Bronchial epithelial cell (primary cell): ENCODE measurements around the gene FAM120A. TPM values are rescaled to one million over a fixed set of nuclear protein-coding genes. Genes with fewer than 3 reads are reported as not detected.

ENCODE experiments used
- DNase-seq: peaks from one replicate; pipeline ENCODE4 v3.0.0-alpha.2; 2010; ENCODE audit warnings: low read depth
- FAIRE-seq: peaks from 2 replicates; lab custom pipeline; 2011; peaks lifted over from hg19 to GRCh38; lab: Jason Lieb, UNC
- H3K27me3 ChIP-seq: 2 replicates; pipeline ENCODE4 v1.5.1; 2011; ENCODE audit warnings: low read length; ENCODE audit not compliant: control insufficient read depth, insufficient read depth
- H3K36me3 ChIP-seq: 2 replicates; pipeline ENCODE4 v1.5.1; 2011; ENCODE audit warnings: low read length; ENCODE audit not compliant: control insufficient read depth, insufficient read depth
- H3K4me3 ChIP-seq: 2 replicates; pipeline ENCODE4 v1.5.1; 2011; ENCODE audit warnings: mild to moderate bottlenecking, low read depth, low read length, control low read depth
- CTCF ChIP-seq: IDR thresholded peaks from 2 replicates; pipeline ENCODE4 v1.5.1; 2011; ENCODE audit warnings: mild to moderate bottlenecking, moderate library complexity, low read length, control low read depth, inconsistent platforms; ENCODE audit not compliant: insufficient read depth, severe bottlenecking
- total RNA-seq: library from RNA; depleted of rRNA; stranded (reverse); fragments of >200 nt; gene quantifications from 2 replicates; pipeline ENCODE4 v1.2.1, GENCODE V29; 2014

The FAM120A gene
- total RNA-seq, 1 donor from 2014 or later, result 69.0 TPM

GRCh38 chr9:93601666-93602065, 150.2 kb downstream of the FAM120A start:
- Histone ChIP-seq H3K36me3 (no peaks in the 10 kb centered on the region), H3K4me3 (no peak overlapping the region), H3K27me3 (no peaks in the 10 kb centered on the region)
- FAIRE-seq, result no peak
- no peak for TF ChIP-seq CTCF
- DNase-seq, result no peak

- H3K4me3 ChIP-seq, result no peak overlapping the region
- no peaks in the 10 kb centered on the region for H3K36me3 ChIP-seq
- TF ChIP-seq CTCF, result no peak
- no peak for DNase-seq
- FAIRE-seq, result no peak
- H3K27me3 ChIP-seq, result no peaks in the 10 kb centered on the region
These were observed 151.5 kb downstream of the FAM120A start for GRCh38 chr9:93603011-93603410.

DNA sequence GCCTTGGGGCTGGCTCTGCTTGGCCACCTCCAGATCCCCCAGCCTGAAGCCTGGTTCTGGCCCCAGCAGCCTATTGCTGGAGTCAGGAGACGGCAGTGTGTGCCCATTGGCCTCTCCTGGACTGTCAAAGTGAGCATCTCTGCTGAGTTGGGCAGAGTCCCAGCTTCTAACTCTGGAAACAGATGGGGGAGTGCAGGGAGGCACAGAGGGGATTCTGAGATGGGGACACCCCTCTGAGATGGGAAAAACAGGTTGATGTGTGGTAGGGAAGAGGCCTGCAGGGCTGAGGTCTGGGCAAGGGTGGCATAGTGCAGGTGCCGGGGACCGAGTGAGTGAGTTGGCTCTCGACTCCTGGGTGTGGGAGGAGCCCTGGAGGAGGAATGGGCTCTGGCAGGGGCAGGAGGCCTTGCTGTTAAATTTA, 152.4 kb downstream of the FAM120A start:
- Histone ChIP-seq H3K4me3 (no peak overlapping the region), H3K36me3 (no peaks in the 10 kb centered on the region), H3K27me3 (no peaks in the 10 kb centered on the region)
- no peak for TF ChIP-seq CTCF
- DNase-seq (no peak), FAIRE-seq (no peak)

GRCh38 chr9:93606187-93606586, 154.7 kb downstream of the FAM120A start:
- FAIRE-seq (no peak), DNase-seq (no peak)
- Histone ChIP-seq H3K4me3 (no peak overlapping the region), H3K27me3 (no peaks in the 10 kb centered on the region), H3K36me3 (no peaks in the 10 kb centered on the region)
- no peak for TF ChIP-seq CTCF

- DNase-seq, result no peak
- TF ChIP-seq CTCF, result no peak
- Histone ChIP-seq H3K36me3 (no peaks in the 10 kb centered on the region), H3K4me3 (no peak overlapping the region), H3K27me3 (no peaks in the 10 kb centered on the region)
- FAIRE-seq, result no peak
These were observed 158.7 kb downstream of the FAM120A start for GRCh38 chr9:93610206-93610605.

DNA sequence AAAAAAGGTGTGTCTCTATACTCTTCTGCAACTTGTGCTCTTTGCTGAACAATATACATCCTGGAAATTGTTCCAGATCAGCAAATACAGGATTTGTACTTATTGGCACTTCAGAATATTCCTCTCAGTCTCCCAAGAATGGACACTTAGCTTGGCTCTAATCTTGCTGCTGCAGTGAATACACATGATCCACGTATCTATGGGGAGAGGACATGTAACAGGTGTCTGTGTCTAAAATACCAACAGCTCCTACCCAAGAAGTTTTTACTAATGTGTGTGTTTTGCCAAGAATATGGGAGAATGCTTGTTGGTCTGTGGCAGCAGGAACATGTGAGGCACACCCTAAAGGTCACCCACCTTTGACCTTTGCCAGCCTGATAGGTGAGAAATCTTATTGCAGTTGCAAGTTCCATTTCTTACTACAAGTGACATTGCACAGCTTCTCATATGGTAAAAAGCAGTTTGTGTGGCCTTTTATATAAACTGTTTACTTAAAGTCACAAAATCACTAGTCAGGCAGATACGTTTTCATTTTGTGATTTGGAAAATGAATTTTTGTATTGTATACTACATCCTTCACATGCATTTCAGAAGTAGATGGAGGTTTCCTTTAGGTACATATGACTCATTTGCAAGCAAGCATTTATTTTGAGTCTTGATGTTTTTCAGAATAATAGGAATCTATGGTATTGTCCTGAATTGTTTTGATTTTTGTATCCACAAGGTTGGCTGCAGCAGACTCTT, 160.7 kb downstream of the FAM120A start:
- no peak for TF ChIP-seq CTCF
- FAIRE-seq, result peak; percentile 23
- no peaks in the 10 kb centered on the region for H3K27me3 ChIP-seq
- no peak for DNase-seq
- H3K36me3 ChIP-seq, result no peaks in the 10 kb centered on the region
- no peak overlapping the region for H3K4me3 ChIP-seq
